Measurements from ENCODE around the gene VRK2. TPM values are rescaled to one million over a fixed set of nuclear protein-coding genes. Genes with fewer than 3 reads are reported as not detected.

The VRK2 gene
- total RNA-seq (2022) (44.6 and 52.7 TPM in 2 replicates), Bru-seq, nascent RNA (percentile 84 among the genes with signal in this experiment), BruChase-seq, experiment 1, labeled RNA remaining after a 6-hour chase (percentile 61 among the genes with signal in this experiment), BruChase-seq, experiment 2, labeled RNA remaining after a 2-hour chase (percentile 71 among the genes with signal in this experiment)
- long read RNA-seq, transcript VRK2-201 (13 exons, 1,888 nt), result major isoform, 43 of 190 reads
- long read RNA-seq, partial matches to known transcripts, result 41 of 190 reads
- long read RNA-seq, other reads (novel, unspliced or antisense), result 105 of 190 reads

DNA sequence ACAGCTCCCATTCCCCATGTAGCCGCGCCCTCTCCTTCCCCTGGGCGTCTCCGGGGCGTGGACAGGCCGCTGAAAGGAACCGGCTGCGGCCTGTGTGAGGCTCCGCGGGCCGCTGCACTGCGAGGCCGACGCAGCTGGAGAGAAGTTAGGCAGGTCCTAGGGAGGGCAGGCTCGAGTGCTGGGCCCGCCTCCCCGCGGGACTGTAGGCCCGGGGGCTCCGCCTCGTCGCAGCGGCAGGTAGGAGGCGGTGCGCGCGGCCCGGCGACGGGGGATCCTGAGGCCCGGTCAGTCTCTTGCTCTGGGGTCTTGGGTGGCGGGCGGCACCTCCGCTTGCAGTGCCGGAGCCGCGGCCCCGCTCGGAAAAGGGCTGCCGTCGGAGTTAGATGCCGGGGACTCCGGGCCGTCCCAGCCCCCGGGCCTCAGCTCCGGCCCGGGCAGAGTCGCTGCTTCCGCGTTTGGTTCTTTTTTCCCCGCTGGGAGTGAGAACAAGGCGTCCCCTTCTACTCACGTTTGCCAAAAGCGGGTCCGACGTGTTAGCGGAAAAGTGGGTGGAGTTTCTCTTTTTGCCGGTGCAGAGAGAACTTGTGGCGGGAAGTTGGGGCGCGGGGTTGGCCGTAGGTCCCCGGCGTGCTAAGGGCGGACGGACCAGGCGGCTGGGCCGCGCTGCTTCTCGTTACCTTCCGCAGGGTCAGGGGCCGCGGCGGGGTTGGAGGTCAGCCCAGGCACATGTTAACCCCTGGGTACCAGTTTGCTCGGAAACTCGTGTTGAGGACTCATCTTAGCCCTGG is at the start of gene VRK2:
Gene VRK2, plus strand, starts transcription at position 222 of the 788 bp plus-strand sequence. CDS start 2,026 bp downstream, outside the sequence.
- CTCF ChIA-PET, result interaction anchor here (0.6 to 1.1 kb wide), 5 partner anchors 12 to 287 kb away, joined by 3 read pairs; no protein-coding TSS in a partner anchor
- H3K27ac Mint-ChIP-seq (ENCODE audit: low read depth, unreplicated experiment), result peak within 1 kb of the TSS; percentile 90
- DNase-seq (ENCODE audit: unreplicated experiment), result peak; percentile 97
- no peaks in the 10 kb centered on the region for H3K9me3 Mint-ChIP-seq (ENCODE audit: unreplicated experiment)
- POLR2A ChIA-PET, result interaction anchor here (0.5 to 2.2 kb wide), 23 partner anchors 10 to 384 kb away, joined by 3 to 29 read pairs (median 4); partner anchors contain the start of gene FANCL
- intact Hi-C loops (cut with micrococcal nuclease), result loop anchor here (2.0 to 5.0 kb wide), 3 partner anchors 62 to 401 kb away; no protein-coding TSS in a partner anchor
- H3K4me3 Mint-ChIP-seq (ENCODE audit: unreplicated experiment), result peak within 1 kb of the TSS; percentile 86
- H3K36me3 Mint-ChIP-seq (ENCODE audit: insufficient read depth, unreplicated experiment), result peaks cover 6% of the 10 kb centered on the region
- no TSS peak for BruUV-seq (replicated peaks)
- TF ChIP-seq, protein P1, sequence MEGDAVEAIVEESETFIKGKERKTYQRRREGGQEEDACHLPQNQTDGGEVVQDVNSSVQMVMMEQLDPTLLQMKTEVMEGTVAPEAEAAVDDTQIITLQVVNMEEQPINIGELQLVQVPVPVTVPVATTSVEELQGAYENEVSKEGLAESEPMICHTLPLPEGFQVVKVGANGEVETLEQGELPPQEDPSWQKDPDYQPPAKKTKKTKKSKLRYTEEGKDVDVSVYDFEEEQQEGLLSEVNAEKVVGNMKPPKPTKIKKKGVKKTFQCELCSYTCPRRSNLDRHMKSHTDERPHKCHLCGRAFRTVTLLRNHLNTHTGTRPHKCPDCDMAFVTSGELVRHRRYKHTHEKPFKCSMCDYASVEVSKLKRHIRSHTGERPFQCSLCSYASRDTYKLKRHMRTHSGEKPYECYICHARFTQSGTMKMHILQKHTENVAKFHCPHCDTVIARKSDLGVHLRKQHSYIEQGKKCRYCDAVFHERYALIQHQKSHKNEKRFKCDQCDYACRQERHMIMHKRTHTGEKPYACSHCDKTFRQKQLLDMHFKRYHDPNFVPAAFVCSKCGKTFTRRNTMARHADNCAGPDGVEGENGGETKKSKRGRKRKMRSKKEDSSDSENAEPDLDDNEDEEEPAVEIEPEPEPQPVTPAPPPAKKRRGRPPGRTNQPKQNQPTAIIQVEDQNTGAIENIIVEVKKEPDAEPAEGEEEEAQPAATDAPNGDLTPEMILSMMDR (IDR thresholded peaks at IDR 0.05; ENCODE audit: unreplicated experiment), result no peak
- peaks cover 17% of the 10 kb centered on the region for H3K4me1 Mint-ChIP-seq (ENCODE audit: insufficient read depth, unreplicated experiment)
- no peaks in the 10 kb centered on the region for H3K27me3 Mint-ChIP-seq (ENCODE audit: insufficient read depth, unreplicated experiment)

DNA sequence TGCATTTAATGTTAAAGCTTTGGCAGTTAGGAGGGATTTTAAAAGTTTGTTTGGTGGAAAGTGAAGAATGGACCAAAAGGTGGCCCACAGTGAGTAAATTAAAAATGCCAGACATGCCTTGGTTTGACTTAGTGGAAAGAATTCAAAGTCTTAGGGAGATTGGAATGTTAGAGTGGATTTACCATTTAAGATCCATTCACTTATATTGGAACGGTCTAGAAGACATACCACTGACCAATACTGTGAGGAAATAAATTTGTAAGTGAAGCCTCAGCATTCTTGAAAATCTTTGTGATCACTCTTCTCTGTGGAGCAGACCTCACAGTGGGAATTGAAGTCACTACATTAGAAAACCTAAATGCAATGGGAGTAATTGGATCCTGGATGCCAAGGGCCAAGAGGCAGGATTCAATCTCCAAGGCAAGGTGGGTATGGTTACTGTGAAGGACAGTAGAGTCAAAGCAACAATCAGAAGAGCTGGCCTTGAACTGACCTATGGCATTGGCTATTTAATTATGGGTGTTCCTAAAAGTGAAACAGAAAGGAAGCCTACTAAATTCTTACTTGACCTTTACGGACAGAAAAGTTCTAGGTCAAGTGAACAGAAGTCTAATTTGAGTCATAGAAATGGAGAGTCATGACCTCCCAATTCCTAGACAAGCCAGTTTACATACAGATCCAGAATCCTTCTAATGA is 40.2 kb upstream of the VRK2 start:
- Mint-ChIP-seq H3K27me3 (ENCODE audit: insufficient read depth, unreplicated experiment) (no peaks in the 10 kb centered on the region), H3K27ac (ENCODE audit: low read depth, unreplicated experiment) (no peak overlapping the region), H3K4me1 (ENCODE audit: insufficient read depth, unreplicated experiment) (no peaks in the 10 kb centered on the region), H3K36me3 (ENCODE audit: insufficient read depth, unreplicated experiment) (no peaks in the 10 kb centered on the region), H3K9me3 (ENCODE audit: unreplicated experiment) (no peaks in the 10 kb centered on the region), H3K4me3 (ENCODE audit: unreplicated experiment) (no peak overlapping the region)
- no peak for DNase-seq (ENCODE audit: unreplicated experiment)
- TF ChIP-seq, protein P1 (IDR thresholded peaks at IDR 0.05; ENCODE audit: unreplicated experiment), result no peak
- ChIA-PET POLR2A (no interaction called here), CTCF (no interaction called here)
- intact Hi-C loops (cut with micrococcal nuclease), result no loop called here
- no TSS peak for BruUV-seq (replicated peaks)

DNA sequence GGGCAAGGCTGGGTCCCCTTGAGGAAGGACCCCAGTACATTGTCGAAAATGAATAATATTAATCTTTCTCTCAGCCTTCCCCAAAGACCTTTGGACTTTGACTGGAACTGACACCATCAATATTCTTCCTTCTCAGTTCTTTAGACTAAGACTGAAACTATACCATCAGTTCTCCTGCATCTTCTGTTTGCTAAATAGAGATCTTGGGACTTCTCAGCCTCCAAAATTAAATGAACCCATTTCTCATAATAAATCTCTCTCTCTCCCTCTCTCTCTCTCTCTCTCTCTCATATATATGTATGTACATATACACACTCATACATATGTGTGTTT is 39.7 kb upstream of the VRK2 start:
- CTCF ChIA-PET, result no interaction called here

More for the DNA sequence above, 39.7 kb upstream of the VRK2 start:
- H3K27ac Mint-ChIP-seq (ENCODE audit: low read depth, unreplicated experiment), result no peak overlapping the region
- no peaks in the 10 kb centered on the region for H3K27me3 Mint-ChIP-seq (ENCODE audit: insufficient read depth, unreplicated experiment)
- no peaks in the 10 kb centered on the region for H3K9me3 Mint-ChIP-seq (ENCODE audit: unreplicated experiment)
- POLR2A ChIA-PET, result no interaction called here
- H3K36me3 Mint-ChIP-seq (ENCODE audit: insufficient read depth, unreplicated experiment), result no peaks in the 10 kb centered on the region
- TF ChIP-seq, protein P1 (IDR thresholded peaks at IDR 0.05; ENCODE audit: unreplicated experiment), result no peak
- no peaks in the 10 kb centered on the region for H3K4me1 Mint-ChIP-seq (ENCODE audit: insufficient read depth, unreplicated experiment)
- DNase-seq (ENCODE audit: unreplicated experiment), result no peak
- H3K4me3 Mint-ChIP-seq (ENCODE audit: unreplicated experiment), result no peak overlapping the region
- intact Hi-C loops (cut with micrococcal nuclease), result no loop called here
- no TSS peak for BruUV-seq (replicated peaks)
